GM19193 (cell line): ENCODE measurements around the gene KIAA1328.

ENCODE experiments used
- POLR2A ChIP-seq: IDR thresholded peaks from 4 replicates; pipeline ENCODE4 v1.6.1; 2011; ENCODE audit not compliant: insufficient read depth, insufficient read length; ENCODE audit errors: extremely low read depth

The KIAA1328 gene

GRCh38 chr18:37235583-37235982 is 406.7 kb downstream of the KIAA1328 start:
- TF ChIP-seq POLR2A: no peak

GRCh38 chr18:37238282-37239108 is 409.6 kb downstream of the KIAA1328 start:
- no peak for TF ChIP-seq POLR2A

GRCh38 chr18:37242091-37242490 is 413.2 kb downstream of the KIAA1328 start:
- no peak for TF ChIP-seq POLR2A

GRCh38 chr18:37242826-37243560 is 414.1 kb downstream of the KIAA1328 start:
- no peak for TF ChIP-seq POLR2A

- no peak for TF ChIP-seq POLR2A
Observed at GRCh38 chr18:37243741-37244140, 414.8 kb downstream of the KIAA1328 start.

GRCh38 chr18:37244618-37245017 is 415.7 kb downstream of the KIAA1328 start:
- TF ChIP-seq POLR2A: no peak

GRCh38 chr18:37246779-37247340 is 417.9 kb downstream of the KIAA1328 start:
- no peak for TF ChIP-seq POLR2A

- TF ChIP-seq POLR2A: no peak
Observed at GRCh38 chr18:37247497-37248161, 418.7 kb downstream of the KIAA1328 start.

- TF ChIP-seq POLR2A: no peak
Observed at GRCh38 chr18:37248281-37248680, 419.4 kb downstream of the KIAA1328 start.

GRCh38 chr18:37249171-37249886 is 420.4 kb downstream of the KIAA1328 start:
- TF ChIP-seq POLR2A: no peak

- TF ChIP-seq POLR2A: no peak
Observed at GRCh38 chr18:37249895-37250618, 421.1 kb downstream of the KIAA1328 start.

GRCh38 chr18:37251679-37252078 is 422.8 kb downstream of the KIAA1328 start:
- TF ChIP-seq POLR2A: no peak

- TF ChIP-seq POLR2A: no peak
Observed at GRCh38 chr18:37252342-37252741, 423.4 kb downstream of the KIAA1328 start.
